Measurements from ENCODE around the gene OTOG. TPM values are rescaled to one million over a fixed set of nuclear protein-coding genes. Genes with fewer than 3 reads are reported as not detected.

OTOG gene
- total and polyA plus RNA-seq, 2 of the 8 experiments (the other 6 are each of a cell fraction or from before 2014, with no cell fraction given): 0.41 to 1.5 TPM

GRCh38 chr11:17533778-17534415, 13.2 kb upstream of the OTOG start:
- Histone ChIP-seq H3K9ac (replicated peaks in 1 of 4; ENCODE audit: extremely low read depth in 1 of 4, low read depth in 3 of 4, low read length in 3 of 4) (no peak overlapping the region), H4K5ac (ENCODE audit: insufficient read length, low read depth, low read length) (no peak overlapping the region), H3K9me3 (ENCODE audit: insufficient read depth in 2 of 2, low read depth in 1 of 2, low read length in 1 of 2) (no peaks in the 10 kb centered on the region), H3K79me1 (ENCODE audit: low read depth, low read length) (no peaks in the 10 kb centered on the region), H3K27ac (ENCODE audit: low read depth, low read length) (no peak overlapping the region), H3K4ac (replicated peaks; ENCODE audit: insufficient read length, low read depth, low read length) (no peak overlapping the region), H2BK15ac (ENCODE audit: low read length) (no peak overlapping the region), H3K18ac (ENCODE audit: extremely low read depth, low read length) (no peak overlapping the region), H4K8ac (ENCODE audit: extremely low read depth, insufficient read depth, low read length) (no peak overlapping the region), H3K23me2 (ENCODE audit: low read depth, low read length) (no peaks in the 10 kb centered on the region), H2BK12ac (ENCODE audit: low read depth, low read length) (no peak overlapping the region), H2BK5ac (ENCODE audit: low read depth, low read length) (no peak overlapping the region), H3K27me3 (replicated peaks in 1 of 4; ENCODE audit: control insufficient read depth in 3 of 4, extremely low read depth in 1 of 4, insufficient read depth in 3 of 4, low read length in 3 of 4) (no peaks in the 10 kb centered on the region; a peak in 1 of 7 replicates), H3K4me2 (ENCODE audit: insufficient read depth in 1 of 2, low read depth in 2 of 2, low read length in 2 of 2) (no peak overlapping the region), H2AK5ac (ENCODE audit: low read depth, low read length) (no peak overlapping the region), H2AFZ (ENCODE audit: low read length) (no peak overlapping the region), H4K20me1 (replicated peaks in 1 of 2; ENCODE audit: control insufficient read depth in 1 of 2, insufficient read depth in 2 of 2, low read length in 2 of 2) (peaks cover 0 to 2% of the 10 kb centered on the region in 2 experiments), H3K4me1 (replicated peaks in 1 of 4; ENCODE audit: control insufficient read depth in 3 of 4, insufficient read depth in 4 of 4, low read length in 3 of 4) (peaks cover 0 to 6% (median 1%) of the 10 kb centered on the region in 4 experiments; a peak in 3 of 7 replicates), H3K4me3 (ENCODE audit: extremely low read depth in 1 of 4, insufficient read depth in 2 of 4, low read depth in 3 of 4, low read length in 4 of 4) (no peak overlapping the region), H3K56ac (replicated peaks; ENCODE audit: insufficient read length, low read depth, low read length) (no peak overlapping the region), H4K91ac (replicated peaks; ENCODE audit: insufficient read length, low read length) (no peak overlapping the region), H2BK120ac (replicated peaks; ENCODE audit: low read depth, low read length) (no peak overlapping the region), H3K79me2 (ENCODE audit: control insufficient read depth in 1 of 2, insufficient read depth in 2 of 2, low read length in 2 of 2) (no peaks in the 10 kb centered on the region), H3K14ac (ENCODE audit: insufficient read length) (no peak overlapping the region), H3K23ac (ENCODE audit: insufficient read length) (no peak overlapping the region), H2BK20ac (ENCODE audit: low read length) (no peak overlapping the region), H3K36me3 (ENCODE audit: control insufficient read depth in 2 of 4, insufficient read depth in 4 of 4, low read length in 3 of 4) (no peaks in the 10 kb centered on the region)
- TF ChIP-seq POLR2AphosphoS5 (IDR thresholded peaks at IDR 0.05; ENCODE audit: low read depth, low read length) (no peak), CREB1 (IDR thresholded peaks at IDR 0.05) (peak; percentile 69; the same call in 1 of the 2 replicates)
- ChIA-PET POLR2A (ENCODE audit: partially characterized antibody) (no interaction called here), CTCF (ENCODE audit: partially characterized antibody) (interaction anchor here (0.7 to 44.8 kb wide), 5 partner anchors 9 to 137 kb away, joined by 3 to 1414 read pairs (median 8); partner anchors contain the start of genes KCNJ11 and OTOG)
- whole genome bisulfite sequencing, 2 experiments (ENCODE audit: extremely low coverage in 1 of 2, insufficient coverage in 1 of 2, insufficient read length in 1 of 2, insufficient replicate concordance in 2 of 2, low coverage in 1 of 2, low lambda C conversion rate in 2 of 2, missing lambda C conversion rate in 1 of 2): 75% methylated on average over 11 of the region's 11 CpGs; no CpG with 5 or more reads in 1 of the 2 experiments
- DNase-seq (ENCODE audit: low read depth in 1 of 2, low spot score in 2 of 2): no peak
- FAIRE-seq: no peak
